GM18526 (cell line): Measurements from ENCODE around the gene METTL9.

Experiments used
- POLR2A ChIP-seq: IDR thresholded peaks from 3 replicates; pipeline ENCODE4 v1.6.1; 2011; ENCODE audit not compliant: insufficient read length; ENCODE audit errors: extremely low read depth

METTL9 gene

GRCh38 chr16:21643785-21644184 is 44.4 kb downstream of the METTL9 start:
- TF ChIP-seq POLR2A: no peak

GRCh38 chr16:21644674-21645073 is 45.3 kb downstream of the METTL9 start:
- no peak for TF ChIP-seq POLR2A

GRCh38 chr16:21645261-21645721 is 45.9 kb downstream of the METTL9 start:
- TF ChIP-seq POLR2A: no peak

- no peak for TF ChIP-seq POLR2A
These were observed 46.7 kb downstream of the METTL9 start for GRCh38 chr16:21646091-21646490.

- no peak for TF ChIP-seq POLR2A
These were observed 47.6 kb downstream of the METTL9 start for GRCh38 chr16:21646721-21647561.

- no peak for TF ChIP-seq POLR2A
These were observed 48.3 kb downstream of the METTL9 start for GRCh38 chr16:21647562-21648164.

- TF ChIP-seq POLR2A: no peak
These were observed 51.1 kb downstream of the METTL9 start for GRCh38 chr16:21650521-21650920.

GRCh38 chr16:21651515-21651914 is 52.1 kb downstream of the METTL9 start:
- no peak for TF ChIP-seq POLR2A

- TF ChIP-seq POLR2A: no peak
These were observed 53.1 kb downstream of the METTL9 start, which contains the start of gene IGSF6 for GRCh38 chr16:21652453-21652852. Gene IGSF6, minus strand, starts transcription at chr16:21652608. Its CDS starts 10 bp downstream, at chr16:21652598.

- TF ChIP-seq POLR2A: no peak
These were observed 54.2 kb downstream of the METTL9 start for GRCh38 chr16:21653571-21653970.

GRCh38 chr16:21654466-21654865 is 55.1 kb downstream of the METTL9 start:
- no peak for TF ChIP-seq POLR2A

- TF ChIP-seq POLR2A: no peak
These were observed 55.5 kb downstream of the METTL9 start for GRCh38 chr16:21654881-21655280.

- no peak for TF ChIP-seq POLR2A
These were observed 57.7 kb downstream of the METTL9 start for GRCh38 chr16:21656795-21657768.

GRCh38 chr16:21659124-21659523 is 59.7 kb downstream of the METTL9 start:
- TF ChIP-seq POLR2A: no peak
